T-helper 22 cell (primary cell): ENCODE measurements around the gene RELL1.

Experiments used
- DNase-seq: peaks from one replicate; pipeline ENCODE4 v3.0.0-alpha.2; 2020; ENCODE audit warnings: low read depth

RELL1 gene

GRCh38 chr4:37597034-37597433, 89.1 kb downstream of the RELL1 start:
- no peak for DNase-seq

DNA sequence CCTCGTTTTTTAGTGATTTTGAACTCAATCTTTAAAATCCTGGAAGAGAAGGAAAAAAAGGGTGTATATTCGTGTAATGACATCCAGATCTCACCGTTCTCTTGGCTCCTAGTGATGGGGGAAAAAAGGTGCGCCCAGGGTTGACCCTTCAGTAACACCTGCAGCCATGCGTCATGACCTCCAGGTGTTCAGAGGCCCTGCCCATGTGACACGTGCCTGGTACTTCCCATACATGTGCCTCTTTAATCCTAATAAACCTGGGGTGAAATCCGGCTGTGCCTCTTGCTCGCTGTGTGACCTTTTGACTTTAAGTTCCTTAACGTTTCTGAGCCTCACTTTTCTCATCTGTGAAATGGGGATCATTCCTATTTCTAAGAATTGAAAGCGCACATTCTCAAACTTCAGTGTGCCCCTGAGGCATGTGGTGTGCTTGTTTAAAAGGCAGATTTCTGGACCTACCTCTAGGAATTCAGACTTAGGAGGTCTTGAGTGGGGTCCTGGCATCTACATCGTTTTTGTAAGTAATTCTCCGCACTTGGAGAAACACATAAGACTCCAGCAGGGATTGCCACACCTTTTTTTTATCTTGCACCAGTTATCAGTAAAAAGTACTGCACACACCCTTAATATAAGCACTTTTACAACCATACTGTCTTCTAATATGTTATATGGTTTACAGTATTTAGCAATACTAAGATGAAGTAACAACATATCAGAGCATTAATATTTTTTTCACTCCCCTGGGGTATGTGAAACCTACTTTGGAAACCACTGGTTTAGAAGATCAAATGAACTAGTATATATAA, 90.1 kb downstream of the RELL1 start:
- DNase-seq, result no peak

- DNase-seq, result no peak
These were observed 92.1 kb downstream of the RELL1 start for GRCh38 chr4:37594099-37594498.

GRCh38 chr4:37591349-37591748, 94.8 kb downstream of the RELL1 start:
- DNase-seq, result no peak

DNA sequence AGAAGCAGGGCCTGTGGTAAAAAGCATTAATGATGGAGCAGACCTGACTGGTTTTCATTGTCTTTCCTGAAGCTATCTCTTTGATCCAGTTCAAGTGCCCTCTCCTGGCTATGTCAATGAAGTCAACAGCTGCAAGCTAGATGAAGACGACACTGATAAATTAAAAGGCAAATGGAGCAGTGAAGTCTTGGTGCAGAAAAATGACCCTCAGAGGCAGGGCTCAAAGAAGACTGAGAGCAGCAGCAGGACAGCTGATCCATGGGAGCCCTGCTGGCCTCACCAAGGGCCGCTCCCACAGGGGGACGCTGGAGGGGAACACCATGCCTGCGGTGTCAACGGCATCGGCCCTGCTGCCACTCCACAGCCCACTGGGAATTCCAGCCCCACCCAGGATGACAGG, 96.2 kb downstream of the RELL1 start:
- DNase-seq, result no peak

DNA sequence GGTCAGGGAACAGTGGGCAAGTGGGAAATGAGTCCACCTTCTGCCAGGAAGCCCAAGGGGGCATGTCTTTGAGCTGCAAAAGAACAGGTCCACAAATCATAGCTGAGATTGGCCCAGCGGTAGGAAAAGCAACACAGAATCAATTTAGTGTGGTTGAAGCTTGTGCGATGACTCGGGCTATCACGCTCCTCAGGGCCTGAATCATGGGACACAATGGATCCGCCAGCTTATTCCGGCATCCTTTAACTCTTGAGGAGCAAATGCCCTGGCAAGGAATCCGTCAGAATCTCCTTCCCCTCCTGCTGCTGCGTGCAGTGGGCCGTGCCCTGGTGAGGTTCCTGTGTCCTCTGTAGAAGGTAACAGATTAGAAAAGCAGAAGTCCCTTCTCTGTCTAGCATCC, 98.0 kb downstream of the RELL1 start:
- DNase-seq, result no peak

GRCh38 chr4:37586194-37586593, 100.0 kb downstream of the RELL1 start:
- no peak for DNase-seq

GRCh38 chr4:37584493-37585060, 101.6 kb downstream of the RELL1 start:
- DNase-seq, result no peak

DNA sequence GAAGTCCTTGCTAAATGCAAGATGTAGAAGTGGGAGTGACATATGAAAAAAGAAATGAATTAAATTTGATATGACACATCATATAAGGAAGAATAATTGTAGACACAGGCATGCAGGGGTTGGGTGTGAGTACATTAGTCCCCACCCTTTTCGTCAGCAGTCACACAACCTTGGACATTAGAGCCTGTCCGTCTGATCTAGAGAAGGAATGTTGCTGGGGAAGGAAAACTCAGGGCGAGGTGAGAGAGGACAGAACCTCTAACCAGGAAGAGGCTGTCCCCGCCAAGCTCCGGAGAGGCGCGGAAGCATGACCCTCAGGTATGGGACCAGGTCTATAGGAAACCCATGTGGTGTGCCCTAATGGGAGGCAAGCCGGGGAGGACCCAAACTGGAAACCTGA, 102.1 kb downstream of the RELL1 start:
- no peak for DNase-seq

GRCh38 chr4:37573566-37573965, 112.6 kb downstream of the RELL1 start:
- DNase-seq, result no peak

DNA sequence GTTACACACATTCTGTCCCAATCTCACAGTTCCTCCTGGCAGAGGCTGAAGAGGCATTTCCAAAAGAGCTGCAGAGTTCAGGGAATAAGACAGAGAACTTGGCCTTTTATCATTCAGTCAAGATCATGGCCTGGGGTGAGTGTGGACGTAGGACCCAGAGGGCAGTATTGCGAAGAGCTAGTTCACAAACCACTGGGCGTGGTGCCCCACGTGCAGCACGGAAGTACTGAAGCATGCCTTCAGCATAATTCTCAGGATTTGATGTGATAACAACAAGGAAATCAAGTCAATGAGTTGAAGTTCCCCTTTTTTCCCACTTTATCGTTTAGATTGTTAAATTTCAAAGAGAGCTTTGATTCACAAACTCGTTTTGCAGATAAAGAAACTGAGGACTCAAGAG, 117.7 kb downstream of the RELL1 start:
- no peak for DNase-seq

GRCh38 chr4:37567836-37568235, 118.3 kb downstream of the RELL1 start:
- DNase-seq, result no peak

DNA sequence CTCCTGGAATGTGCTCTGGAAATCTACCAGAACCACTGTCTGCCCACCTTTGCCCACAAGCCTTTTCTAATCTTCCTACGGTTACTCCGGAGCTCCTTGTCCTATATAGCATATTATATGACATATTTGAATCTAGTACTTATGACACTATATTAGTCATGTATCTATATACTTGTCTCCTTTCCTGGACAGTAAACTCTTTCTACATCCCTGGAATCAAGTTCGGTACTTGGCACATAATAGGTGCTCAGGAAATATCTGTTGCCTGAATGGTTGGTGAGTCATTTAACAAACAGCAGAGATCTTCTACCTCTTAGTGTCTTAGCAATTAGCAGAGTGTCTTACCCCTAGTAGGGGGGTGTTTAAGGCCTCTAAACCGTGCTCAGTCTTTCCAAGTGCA, 123.6 kb downstream of the RELL1 start:
- DNase-seq, result no peak

DNA sequence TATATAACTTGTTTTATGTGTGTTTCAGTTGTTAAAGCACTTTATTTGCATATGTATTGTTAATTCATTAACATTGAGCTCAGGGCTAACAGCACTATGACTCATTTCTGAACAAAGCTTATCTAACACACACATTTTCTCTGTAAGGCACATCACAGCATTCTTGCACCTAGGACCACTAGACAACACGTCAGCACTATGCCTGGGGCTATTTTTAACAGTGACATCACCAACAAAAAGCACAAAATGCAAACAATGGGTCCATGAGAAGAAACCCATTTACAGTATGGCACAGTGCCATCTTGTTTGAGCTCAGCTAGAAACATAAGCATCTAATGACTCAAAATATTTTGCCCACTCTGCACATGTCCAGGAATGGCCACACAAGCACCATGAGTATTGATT, 124.4 kb downstream of the RELL1 start:
- no peak for DNase-seq

DNA sequence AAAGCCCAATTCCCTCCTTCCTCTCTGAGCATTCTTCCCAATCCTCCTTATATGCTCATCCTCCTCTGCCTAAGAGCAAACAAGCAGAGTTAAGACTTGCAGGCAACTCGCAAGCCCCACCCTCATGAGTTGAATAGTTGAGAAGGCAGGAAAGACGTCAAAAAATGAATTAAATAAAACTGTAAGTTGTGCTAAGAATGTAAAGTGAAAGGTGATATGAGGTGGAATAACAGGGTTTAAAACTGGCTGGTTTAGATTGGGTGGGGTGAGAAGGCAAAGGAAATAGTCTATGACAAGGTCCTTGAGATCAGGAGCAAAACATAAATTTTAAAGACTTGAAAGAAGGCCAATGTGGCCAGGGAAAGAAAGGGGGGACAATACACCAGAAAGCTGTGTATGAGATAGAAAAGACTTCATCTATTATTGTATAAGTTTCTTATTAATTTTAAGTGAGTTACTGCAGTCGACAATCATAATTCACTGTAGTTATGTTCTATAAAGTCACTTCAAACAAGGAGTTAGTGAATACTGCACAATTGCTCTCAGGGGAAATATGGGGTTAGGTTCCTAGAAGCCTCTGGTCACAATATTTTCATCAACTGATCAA, 124.9 kb downstream of the RELL1 start:
- DNase-seq, result no peak
